Activated CD8-positive, alpha-beta memory T cell treated with anti-CD3 and anti-CD28 coated beads for 36 hours (primary cell): ENCODE data around the gene CCDC187. TPM values are rescaled to one million over a fixed set of nuclear protein-coding genes. Genes with fewer than 3 reads are reported as not detected.
"Not testable (repeated sequence)": the region's sequence is repeated elsewhere in the genome, so short reads cannot be mapped to it uniquely, and the experiment has no call there.

ENCODE experiments used
- CTCF ChIA-PET: fragments of 350-600 bp; sonication (Branson Sonifier 250); formaldehyde crosslinking; loops from one replicate; lab custom pipeline; 2021; ENCODE audit warnings: antibody characterized with exemption; lab: Charles Lee
- POLR2A ChIA-PET: fragments of 350-600 bp; sonication (Branson Sonifier 250); formaldehyde crosslinking; loops from one replicate; lab custom pipeline; 2021; ENCODE audit warnings: antibody characterized with exemption; lab: Charles Lee
- total RNA-seq, 2 experiments: library from RNA; stranded (reverse); gene quantifications; one replicate each; pipeline ENCODE4 v1.2.3, GENCODE V29; 2021

The CCDC187 gene
- not detected for total RNA-seq

GRCh38 chr9:136303825-136304416 lies at the start of gene CCDC187:
TSS of gene CCDC187 (minus strand) at chr9:136304094. CDS start at chr9:136303830, 264 bp downstream.
- ChIA-PET CTCF (no interaction called here), POLR2A (no interaction called here)

GRCh38 chr9:136353088-136353487 lies 49.2 kb upstream of the CCDC187 start:
- CTCF ChIA-PET = no interaction called here
- POLR2A ChIA-PET = no interaction called here

GRCh38 chr9:136352682-136353081 lies 48.8 kb upstream of the CCDC187 start:
- CTCF ChIA-PET = no interaction called here

DNA sequence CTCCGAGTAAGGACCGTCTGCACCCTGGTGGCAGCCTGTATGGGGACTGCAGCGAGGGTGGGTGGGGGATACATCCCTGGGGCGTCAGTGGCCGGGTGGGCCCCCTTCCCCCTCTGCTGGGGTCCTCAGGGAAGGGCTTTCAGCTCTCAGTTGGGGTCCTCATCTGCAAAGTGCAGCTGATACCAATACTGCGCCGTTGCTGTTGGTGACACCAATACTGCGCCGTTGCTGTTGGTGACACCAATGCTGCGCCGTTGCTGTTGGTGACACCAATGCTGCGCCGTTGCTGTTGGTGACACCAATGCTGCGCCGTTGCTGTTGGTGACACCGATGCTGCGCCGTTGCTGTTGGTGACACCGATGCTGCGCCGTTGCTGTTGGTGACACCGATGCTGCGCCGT lies 48.0 kb upstream of the CCDC187 start:
- CTCF ChIA-PET, POLR2A ChIA-PET: not testable (repeated sequence)

More at GRCh38 chr9:136352682-136353081, 48.8 kb upstream of the CCDC187 start:
- POLR2A ChIA-PET = no interaction called here

DNA sequence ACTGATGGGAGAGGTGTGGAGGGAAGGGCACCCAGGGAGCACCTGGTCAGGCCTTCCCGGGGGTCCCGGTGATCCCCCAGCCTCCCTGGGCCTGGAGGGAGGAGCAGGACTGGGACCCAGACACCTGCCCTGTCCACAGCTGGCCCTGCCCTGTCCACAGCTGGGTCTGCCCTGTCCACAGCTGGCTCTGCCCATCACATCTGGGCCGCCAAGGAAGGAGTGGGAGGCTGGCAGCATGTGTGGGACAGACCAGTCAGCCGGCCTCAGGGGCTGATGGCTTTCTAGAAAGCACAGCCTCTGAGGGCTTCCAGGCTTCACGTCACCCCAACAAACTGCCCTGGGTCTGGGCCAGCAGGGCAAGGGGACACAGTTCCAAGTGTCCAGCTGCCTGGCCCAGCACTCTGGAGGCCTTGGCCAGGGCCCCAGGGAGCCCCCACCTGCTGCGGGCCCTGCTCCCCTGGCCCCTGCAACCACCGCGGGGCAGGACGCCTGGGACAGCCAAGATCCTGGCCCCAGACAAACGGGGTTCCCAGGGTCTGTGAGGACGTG lies 47.4 kb upstream of the CCDC187 start:
- POLR2A ChIA-PET = no interaction called here

GRCh38 chr9:136349546-136349945 lies 45.7 kb upstream of the CCDC187 start:
- POLR2A ChIA-PET = no interaction called here
- CTCF ChIA-PET = no interaction called here

More for the DNA sequence above, 47.4 kb upstream of the CCDC187 start:
- CTCF ChIA-PET = no interaction called here

- POLR2A ChIA-PET = no interaction called here
- CTCF ChIA-PET = no interaction called here
Observed at GRCh38 chr9:136348691-136349090, 44.8 kb upstream of the CCDC187 start.

DNA sequence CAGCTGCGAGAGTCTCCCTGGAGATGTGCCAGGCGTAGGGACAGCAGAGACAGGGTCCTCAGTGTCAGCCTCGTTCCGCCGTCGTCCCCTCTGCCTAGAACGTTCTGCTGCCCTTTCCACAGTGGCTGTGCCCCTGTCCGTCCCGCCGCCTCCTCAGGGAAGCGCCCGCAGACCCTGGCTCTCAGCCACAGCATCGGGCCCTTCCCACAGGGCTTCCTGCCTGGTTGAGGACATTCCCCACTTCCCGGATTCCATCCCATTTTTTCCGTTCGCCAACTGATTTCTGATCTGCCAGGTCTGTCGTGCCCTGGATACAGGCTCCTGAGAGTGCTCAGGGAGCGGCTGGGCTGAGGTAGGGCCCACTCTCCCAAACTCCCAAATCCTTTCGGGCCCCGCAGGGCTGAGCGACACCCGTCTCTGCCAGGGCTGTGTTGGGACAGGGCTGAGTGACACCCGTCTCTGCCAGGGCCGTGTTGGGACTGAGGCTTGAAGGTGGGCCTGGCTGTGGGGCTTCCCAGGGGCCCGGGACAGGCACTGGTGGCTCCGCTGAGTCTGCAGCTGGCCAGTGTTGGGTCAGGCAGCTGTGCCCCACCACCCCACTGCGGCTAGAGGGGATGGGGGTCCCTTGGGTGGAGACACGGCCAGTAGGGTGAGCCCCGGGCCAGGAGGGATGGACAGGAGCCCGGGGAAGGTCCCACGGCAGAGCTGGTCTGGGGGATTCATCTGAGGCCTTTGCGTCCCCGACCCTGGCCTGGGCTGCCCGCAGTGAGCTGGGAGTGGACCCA lies 43.8 kb upstream of the CCDC187 start:
- ChIA-PET CTCF (no interaction called here), POLR2A (interaction anchor here (1.3 kb wide), 1 partner anchor 37 kb away, joined by 3 read pairs; no protein-coding TSS in a partner anchor)

DNA sequence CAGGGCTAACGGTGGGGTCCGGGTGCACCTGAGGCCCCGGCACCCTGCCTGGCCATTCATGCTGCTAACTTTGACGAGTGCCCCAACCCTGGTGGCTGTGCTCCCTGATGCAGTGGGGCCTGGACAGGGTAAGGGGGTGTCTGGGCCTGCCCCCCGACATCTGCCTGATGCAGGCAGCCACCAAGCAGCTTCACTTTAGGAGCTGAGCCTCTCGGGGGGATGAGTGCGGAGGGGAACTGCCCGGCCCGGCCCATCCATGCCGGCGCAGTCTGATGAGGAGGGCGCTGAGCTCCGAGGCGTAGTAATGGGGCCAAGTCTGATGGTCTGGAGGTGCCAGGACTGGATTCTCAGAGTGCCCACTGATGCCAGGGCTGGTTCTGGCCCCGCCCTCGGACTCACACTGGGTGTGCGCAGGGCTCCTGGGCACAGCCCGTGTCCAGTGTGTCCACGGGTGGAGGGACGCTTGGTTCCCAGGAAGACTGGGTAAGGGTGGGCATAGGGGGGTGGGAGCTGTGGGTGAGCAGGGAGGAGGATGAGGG lies 43.1 kb upstream of the CCDC187 start:
- ChIA-PET POLR2A (interaction anchor here (1.3 kb wide), 1 partner anchor 37 kb away, joined by 3 read pairs; no protein-coding TSS in a partner anchor), CTCF (no interaction called here)

DNA sequence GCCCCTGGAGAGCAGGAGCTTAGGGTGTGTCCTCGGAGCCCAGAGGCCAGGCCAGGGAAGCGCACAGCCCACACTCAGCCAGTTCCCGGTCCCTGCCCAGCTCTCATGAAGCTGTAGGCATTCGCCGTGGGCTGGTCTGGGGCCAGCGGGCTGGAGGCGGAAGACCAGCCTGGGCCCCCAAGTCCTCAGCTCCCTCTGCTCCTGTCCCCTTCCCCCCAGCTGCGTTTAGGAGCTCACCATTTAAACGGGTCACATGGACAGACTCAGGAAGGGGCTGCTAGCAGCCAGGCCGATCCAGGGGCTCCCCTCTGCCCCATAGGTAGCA lies 42.2 kb upstream of the CCDC187 start:
- CTCF ChIA-PET = interaction anchor here (0.8 kb wide), 1 partner anchor 9 kb away, joined by 4 read pairs; no protein-coding TSS in a partner anchor
- POLR2A ChIA-PET = interaction anchor here (1.3 kb wide), 1 partner anchor 38 kb away, joined by 3 read pairs; no protein-coding TSS in a partner anchor

GRCh38 chr9:136345281-136346156 lies 41.6 kb upstream of the CCDC187 start:
- CTCF ChIA-PET = interaction anchor here (0.8 kb wide), 1 partner anchor 8 kb away, joined by 4 read pairs; no protein-coding TSS in a partner anchor
- POLR2A ChIA-PET = no interaction called here

- ChIA-PET POLR2A (no interaction called here), CTCF (no interaction called here)
Observed at GRCh38 chr9:136344544-136345280, 40.8 kb upstream of the CCDC187 start.

GRCh38 chr9:136343884-136344269 lies 40.0 kb upstream of the CCDC187 start:
- ChIA-PET POLR2A (no interaction called here), CTCF (no interaction called here)

- CTCF ChIA-PET = no interaction called here
Observed at GRCh38 chr9:136343121-136343883, 39.4 kb upstream of the CCDC187 start.

GRCh38 chr9:136342181-136343120 lies 38.6 kb upstream of the CCDC187 start:
- POLR2A ChIA-PET = no interaction called here

More at GRCh38 chr9:136343121-136343883, 39.4 kb upstream of the CCDC187 start:
- POLR2A ChIA-PET = no interaction called here

GRCh38 chr9:136341769-136342168 lies 37.9 kb upstream of the CCDC187 start:
- POLR2A ChIA-PET = no interaction called here
- CTCF ChIA-PET = no interaction called here

More at GRCh38 chr9:136342181-136343120, 38.6 kb upstream of the CCDC187 start:
- CTCF ChIA-PET = no interaction called here
